ENCODE data around the gene PLEK.
"Not testable (repeated sequence)": the region's sequence is repeated elsewhere in the genome, so short reads cannot be mapped to it uniquely, and the experiment has no call there.

PLEK gene, protein sequence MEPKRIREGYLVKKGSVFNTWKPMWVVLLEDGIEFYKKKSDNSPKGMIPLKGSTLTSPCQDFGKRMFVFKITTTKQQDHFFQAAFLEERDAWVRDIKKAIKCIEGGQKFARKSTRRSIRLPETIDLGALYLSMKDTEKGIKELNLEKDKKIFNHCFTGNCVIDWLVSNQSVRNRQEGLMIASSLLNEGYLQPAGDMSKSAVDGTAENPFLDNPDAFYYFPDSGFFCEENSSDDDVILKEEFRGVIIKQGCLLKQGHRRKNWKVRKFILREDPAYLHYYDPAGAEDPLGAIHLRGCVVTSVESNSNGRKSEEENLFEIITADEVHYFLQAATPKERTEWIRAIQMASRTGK

GRCh38 chr2:68365087-68365486, at the start of gene PLEK:
PLEK (plus strand) TSS chr2:68365282; CDS start chr2:68365352, 70 bp downstream.
- no peak for DNase-seq

DNA sequence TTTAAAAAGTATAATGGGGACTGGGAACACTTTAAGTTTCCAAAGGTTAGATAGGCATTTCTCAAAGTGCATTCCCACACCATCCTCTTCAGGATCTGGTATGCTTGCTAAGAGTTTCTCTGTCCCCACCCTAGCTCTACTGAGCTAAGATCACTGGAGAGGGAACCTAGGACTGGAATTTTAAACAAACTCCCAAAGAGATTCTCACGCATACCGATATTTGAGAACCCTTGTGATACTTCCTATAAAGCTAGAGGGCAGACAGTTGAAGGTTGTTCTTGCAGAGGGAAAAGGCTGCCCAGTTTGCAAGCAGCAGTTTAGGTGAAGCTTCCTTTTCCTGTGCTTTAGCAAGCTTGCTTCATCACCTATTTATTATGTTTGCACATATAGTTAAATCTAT, 49.0 kb upstream of the PLEK start:
- DNase-seq: no peak

DNA sequence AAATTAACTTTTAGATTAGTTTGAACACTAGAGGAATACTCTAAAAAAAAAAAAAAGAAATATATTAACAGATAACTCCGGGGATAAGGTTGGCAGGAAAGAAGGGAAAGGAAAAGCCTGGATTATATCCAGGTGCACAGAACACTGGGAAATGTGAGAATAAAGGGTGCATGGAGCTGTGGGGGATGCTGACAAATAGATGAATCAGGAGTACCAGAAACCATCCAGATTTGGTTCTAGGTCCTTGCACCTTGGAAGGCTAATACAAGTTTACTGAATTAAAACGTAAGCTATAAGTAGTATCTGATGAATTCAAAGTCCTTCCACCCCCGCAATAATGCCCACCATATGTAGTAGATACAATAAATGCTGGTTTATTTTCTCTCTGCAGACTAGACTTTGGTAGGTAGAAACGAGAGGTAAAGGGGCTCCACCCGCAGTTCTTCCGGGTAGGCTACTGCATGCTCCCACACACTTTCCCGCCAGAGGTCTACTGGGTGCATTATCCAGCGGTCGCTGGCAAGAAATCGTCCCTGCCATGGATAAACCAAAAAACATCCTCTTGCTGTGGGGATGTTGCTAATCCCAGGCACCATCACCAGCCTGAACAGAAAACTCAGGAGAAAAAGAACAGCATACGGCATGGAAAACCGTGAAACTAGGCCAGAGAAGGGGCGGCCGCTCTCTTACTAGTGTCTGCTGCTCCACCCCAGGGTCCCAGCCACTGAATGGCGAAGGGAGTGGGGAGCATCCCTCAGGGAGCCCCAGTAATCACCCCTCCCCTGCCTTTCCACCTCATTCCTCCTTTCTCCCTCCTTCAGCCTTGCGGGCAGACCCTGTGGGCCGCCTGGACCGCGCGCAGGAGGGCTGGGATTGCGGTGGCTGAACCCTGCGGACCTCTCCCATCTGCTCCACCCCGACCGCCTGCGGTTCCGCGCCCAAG, 46.8 kb upstream of the PLEK start:
- no peak for DNase-seq

DNA sequence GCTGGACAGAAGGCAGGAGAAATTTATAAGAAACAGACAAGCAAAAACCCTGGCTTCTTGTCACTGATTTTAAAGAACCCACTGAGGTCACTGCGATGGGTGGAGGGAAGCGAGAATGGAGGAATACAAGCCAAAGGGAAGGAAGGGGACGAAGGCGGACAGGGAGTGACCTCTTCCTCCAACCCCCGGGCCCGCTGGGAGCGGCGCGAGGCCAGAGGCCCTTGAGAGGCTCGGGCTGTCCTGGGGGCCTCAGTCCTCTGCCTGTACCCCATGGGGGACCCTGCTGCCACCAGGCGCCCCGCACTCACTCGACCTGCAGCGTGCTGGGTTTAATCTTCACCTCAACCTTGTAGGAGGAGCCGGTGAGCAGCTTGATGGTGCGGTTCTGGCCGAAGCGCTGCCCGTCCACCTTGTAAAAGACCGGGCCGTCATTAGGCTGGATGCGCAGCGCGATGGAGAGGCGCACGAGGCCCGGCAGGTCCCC, 46.1 kb upstream of the PLEK start:
- DNase-seq: no peak

- no peak for DNase-seq
Observed at GRCh38 chr2:68319398-68320117, 45.5 kb upstream of the PLEK start, which contains the start of gene CNRIP1. CNRIP1 (minus strand) TSS chr2:68319949; CDS start chr2:68319400, 549 bp downstream.

DNA sequence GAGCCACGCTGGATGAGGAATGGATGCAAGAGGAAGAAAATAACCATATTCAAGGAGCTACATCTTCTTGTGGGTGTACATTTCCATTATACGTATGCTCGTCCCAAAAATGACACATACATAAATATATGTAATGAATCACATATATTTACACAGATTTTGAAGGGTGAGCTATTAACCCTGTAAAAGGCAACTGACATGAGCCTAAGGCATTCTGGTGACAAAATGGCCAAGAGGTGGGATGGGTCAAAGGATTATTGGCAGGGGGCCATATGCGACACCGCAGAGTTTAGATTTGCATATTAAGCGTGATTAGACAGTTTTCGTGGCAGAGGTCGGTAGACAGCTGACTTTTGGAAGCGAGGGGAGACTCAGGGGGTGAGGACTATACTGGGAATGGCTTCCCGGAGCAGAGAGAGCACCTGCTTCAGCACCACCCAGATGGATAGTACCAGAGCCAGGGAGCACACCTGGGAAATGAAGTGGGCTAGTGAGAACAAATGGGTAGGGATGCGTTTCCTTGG, 44.9 kb upstream of the PLEK start:
- no peak for DNase-seq

DNA sequence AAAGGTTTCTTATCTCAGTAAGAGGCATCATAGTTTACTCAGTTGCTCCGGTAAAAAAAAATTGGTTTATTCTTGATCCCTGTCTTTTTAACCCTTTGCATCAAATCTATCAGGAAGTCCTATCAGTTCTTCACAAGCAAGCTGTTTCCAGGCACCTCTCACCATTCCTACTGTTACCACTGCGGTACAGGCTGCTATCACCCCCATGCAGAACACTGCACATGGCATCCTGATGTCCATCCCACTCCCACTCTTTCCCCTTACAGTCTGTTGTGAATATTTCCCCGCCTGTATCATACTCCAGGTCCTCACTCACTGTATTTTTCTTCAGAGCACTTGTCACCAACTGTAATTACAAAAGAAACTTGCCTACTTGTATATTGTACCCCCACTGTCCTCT, 40.0 kb upstream of the PLEK start:
- DNase-seq: no peak

- no peak for DNase-seq
Observed at GRCh38 chr2:68328901-68329300, 36.2 kb upstream of the PLEK start.

DNA sequence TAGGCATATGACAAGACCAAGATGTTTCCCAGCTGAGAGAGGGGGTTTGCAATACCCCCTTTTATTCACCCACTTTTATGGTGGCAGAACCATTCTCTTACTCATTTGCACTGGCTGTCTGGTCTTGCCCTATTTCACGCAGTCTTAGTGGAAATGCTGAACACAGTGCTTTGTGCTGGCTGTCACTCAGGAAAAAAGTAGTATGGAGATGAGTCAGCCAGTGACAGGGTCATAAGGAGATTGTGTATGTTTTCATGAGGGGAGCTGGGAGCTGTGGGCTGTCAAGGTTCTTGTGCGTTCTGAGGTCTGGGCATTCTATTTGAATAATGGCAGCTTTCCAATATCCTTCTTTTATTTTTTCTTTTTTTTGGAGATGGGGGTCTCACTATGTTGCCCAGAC, 34.4 kb upstream of the PLEK start:
- no peak for DNase-seq

DNA sequence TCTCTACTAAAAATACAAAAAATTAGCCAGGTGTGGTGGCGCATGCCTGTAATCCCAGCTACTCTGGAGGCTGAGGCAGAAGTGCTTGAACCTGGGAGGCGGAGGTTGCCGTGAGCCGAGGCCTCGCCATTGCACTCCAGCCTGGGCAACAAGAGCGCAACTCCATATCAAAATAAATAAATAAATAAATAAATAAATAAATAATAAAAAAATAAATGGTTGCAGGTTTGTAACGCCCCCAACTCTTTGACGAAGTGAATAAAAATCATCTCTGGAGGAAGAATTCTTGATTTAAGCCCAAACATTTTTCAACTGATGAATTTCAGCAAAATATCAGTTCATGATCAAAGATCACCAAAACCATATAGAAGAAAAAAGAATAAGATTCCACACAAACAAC, 32.1 kb upstream of the PLEK start:
- no peak for DNase-seq

GRCh38 chr2:68333931-68334330, 31.2 kb upstream of the PLEK start:
- DNase-seq: no peak

GRCh38 chr2:68336192-68336591, 28.9 kb upstream of the PLEK start:
- no peak for DNase-seq

DNA sequence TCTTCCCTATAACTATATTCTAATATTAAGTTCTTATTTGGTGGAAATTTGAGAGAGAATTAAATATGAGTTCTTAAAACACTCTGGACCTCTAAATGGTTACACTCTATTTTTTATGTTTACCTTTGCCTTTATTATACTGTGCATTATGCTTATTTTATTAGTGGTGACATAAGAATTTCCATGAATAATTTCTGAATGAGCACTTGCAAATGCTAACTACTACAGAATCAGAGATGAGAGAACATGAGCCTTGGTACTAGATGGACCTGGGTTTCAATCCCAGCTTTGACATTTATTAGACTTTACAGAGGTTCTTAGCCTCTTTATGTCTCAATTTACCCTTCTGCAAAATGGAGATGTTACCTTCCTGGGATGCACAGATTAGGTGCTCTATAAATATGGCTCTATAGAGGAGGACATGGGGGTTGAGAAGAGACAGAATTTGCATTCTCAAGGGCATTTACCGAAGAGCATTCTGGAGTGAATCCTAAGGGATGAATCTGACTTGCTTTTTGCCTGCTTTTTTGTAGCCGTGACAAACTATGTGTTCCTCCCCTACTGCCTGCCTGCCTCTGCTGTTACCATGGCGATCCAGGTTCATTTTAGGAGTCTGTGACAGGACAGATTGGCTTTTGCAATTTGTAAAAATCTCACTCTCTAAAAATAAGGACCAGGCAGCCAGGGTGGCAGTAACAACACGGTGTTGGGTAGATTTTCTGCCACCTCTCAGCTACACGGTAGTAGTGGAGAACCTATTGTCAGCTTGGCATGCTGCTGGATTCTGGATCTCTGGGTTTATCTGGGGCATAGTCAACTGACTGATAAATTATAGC, 24.6 kb upstream of the PLEK start:
- DNase-seq: no peak

DNA sequence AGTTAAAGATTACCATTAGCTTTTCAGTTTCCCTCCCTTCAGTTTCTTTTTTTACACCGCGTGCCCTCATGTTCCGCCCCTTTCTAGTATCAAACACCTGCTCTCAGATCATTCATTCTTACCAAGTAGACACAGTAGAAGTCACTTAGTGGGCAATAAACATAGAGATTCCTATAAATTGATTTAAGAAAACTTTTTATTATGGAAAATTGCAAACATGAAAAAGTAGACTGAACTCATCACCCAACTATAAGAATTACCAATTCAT, 24.1 kb upstream of the PLEK start:
- DNase-seq: no peak

GRCh38 chr2:68341583-68341982, 23.5 kb upstream of the PLEK start:
- DNase-seq: no peak

DNA sequence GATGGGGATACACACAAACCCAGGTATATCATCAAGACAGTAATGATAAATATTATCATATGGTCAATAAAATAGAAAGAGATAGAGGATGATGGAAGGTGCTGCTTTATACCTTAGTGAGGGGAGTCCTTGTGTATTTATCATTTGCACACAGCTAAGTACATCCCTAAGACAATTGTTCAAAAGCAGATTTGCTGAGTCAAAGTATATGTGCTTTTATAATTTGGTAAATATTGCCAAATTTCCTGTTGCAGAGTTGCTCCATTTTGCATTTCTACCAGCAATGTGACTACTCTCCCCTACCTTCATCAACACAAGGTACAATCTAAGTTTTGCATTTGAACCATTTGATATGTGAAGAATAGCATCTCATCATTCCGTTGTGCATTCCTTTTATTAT, 22.6 kb upstream of the PLEK start:
- no peak for DNase-seq

GRCh38 chr2:68344031-68344430, 21.1 kb upstream of the PLEK start:
- no peak for DNase-seq

- no peak for DNase-seq
Observed at GRCh38 chr2:68345129-68345875, 19.8 kb upstream of the PLEK start.

DNA sequence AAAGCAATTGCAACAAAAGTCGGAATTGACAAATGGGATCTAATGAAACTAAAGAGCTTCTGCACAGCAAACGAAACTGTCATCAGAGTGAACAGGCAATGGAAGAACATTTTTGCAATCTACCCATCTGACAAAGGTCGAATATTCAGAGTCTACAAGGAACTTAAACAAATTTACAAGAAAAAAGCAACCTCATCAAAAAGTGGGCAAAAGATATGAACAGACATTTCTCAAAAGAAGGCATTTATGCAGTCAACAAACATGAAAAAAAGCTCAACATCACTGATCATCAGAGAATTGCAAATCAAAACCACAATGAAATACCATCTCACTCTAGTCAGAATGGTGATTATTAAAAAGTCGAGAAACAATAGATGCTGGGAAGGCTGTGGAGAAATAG, 16.0 kb upstream of the PLEK start:
- not testable (repeated sequence) for DNase-seq

GRCh38 chr2:68351997-68352396, 13.1 kb upstream of the PLEK start:
- DNase-seq: no peak

GRCh38 chr2:68352651-68353391, 12.3 kb upstream of the PLEK start:
- no peak for DNase-seq

All from activated CD4-positive, CD25-positive, alpha-beta regulatory T cell (primary cell).